Breast epithelium (tissue), 4 donors: ENCODE data around the gene CENPP. TPM values are rescaled to one million over a fixed set of nuclear protein-coding genes. Genes with fewer than 3 reads are reported as not detected.

Source experiments
- DNase-seq, 2 donors: peaks; one replicate each; pipeline ENCODE4 v3.0.0-alpha.2; 2019; ENCODE audit warnings: low spot score in 2 of 2
- H3K27ac ChIP-seq, 2 donors: fragments of 200-600 bp; sonication (generic) in 1 of 2; one replicate each; pipeline ENCODE4 v1.5.1; 2016 to 2019; ENCODE audit warnings: mild to moderate bottlenecking in 1 of 2
- H3K27me3 ChIP-seq, 2 donors: fragments of 200-600 bp; sonication (generic) in 1 of 2; one replicate each; pipeline versions ENCODE4 v1.5.1 to v1.6.0; 2017 to 2019; ENCODE audit warnings: control low read depth in 1 of 2, mild to moderate bottlenecking in 1 of 2
- H3K36me3 ChIP-seq: fragments of 200-600 bp; one replicate; pipeline ENCODE4 v1.5.1; 2019
- H3K4me1 ChIP-seq, 2 donors: fragments of 200-600 bp; sonication (generic); one replicate each; pipeline ENCODE4 v1.5.1; 2016 to 2019; ENCODE audit warnings: control low read depth in 1 of 2
- H3K4me3 ChIP-seq, 3 donors: fragments of 200-600 bp; sonication (generic); 1 replicate in 2 of 3; 2 replicates in 1 of 3; pipeline ENCODE4 v1.5.1; 2016 to 2019; ENCODE audit warnings: mild to moderate bottlenecking in 3 of 3, moderate library complexity in 2 of 3
- H3K9me3 ChIP-seq, 2 donors: fragments of 200-600 bp; sonication (generic) in 1 of 2; one replicate each; pipeline ENCODE4 v1.5.1; 2016 to 2019; ENCODE audit warnings: control low read depth in 1 of 2
- CTCF ChIP-seq, 3 donors: fragments of 450-650 bp; IDR thresholded peaks; one replicate each; pipeline ENCODE4 v1.5.1; 2016 to 2017; ENCODE audit warnings: antibody characterized with exemption in 3 of 3, mild to moderate bottlenecking in 3 of 3, moderate library complexity in 3 of 3
- POLR2A ChIP-seq: fragments of 450-650 bp; IDR thresholded peaks from one replicate; pipeline ENCODE4 v1.6.1; 2016; ENCODE audit warnings: antibody characterized with exemption, mild to moderate bottlenecking, moderate library complexity
- POLR2AphosphoS5 ChIP-seq, 3 donors: sonication (generic); formaldehyde crosslinking; IDR thresholded peaks; one replicate each; pipeline ENCODE4 v1.6.1; 2017; ENCODE audit warnings: antibody characterized with exemption in 3 of 3
- intact Hi-C: fragments of 100-400 bp; cut with DNase I; formaldehyde crosslinking; loops from one replicate; pipeline ENCODE4 v1.15.1; 2023; ENCODE audit warnings: low total_unique reads
- total RNA-seq, 3 donors: library from RNA; depleted of rRNA; stranded (reverse); fragments of >200 nt; gene quantifications; one replicate each; pipeline ENCODE4 v1.1.0, GENCODE V29; 2016

CENPP gene
- total RNA-seq, 3 donors from 2014 or later = 3.9 to 6.1 (median 4.5) TPM

- Histone ChIP-seq H3K27me3 (no peaks in the 10 kb centered on the region), H3K4me1 (peaks cover 0 to 4% of the 10 kb centered on the region in 2 donors), H3K4me3 (no peak overlapping the region), H3K9me3 (no peaks in the 10 kb centered on the region), H3K27ac (peak overlapping the region; percentile 5 to 54), H3K36me3 (no peaks in the 10 kb centered on the region)
- no peak for TF ChIP-seq POLR2A
- TF ChIP-seq POLR2AphosphoS5 (IDR thresholded peaks at IDR 0.05) = peak in 1 of 3 donors; percentile 37
- TF ChIP-seq CTCF (IDR thresholded peaks at IDR 0.05) = no peak
- no peak for DNase-seq
- intact Hi-C loops = no loop called here
Observed at GRCh38 chr9:92506184-92506857, 180.6 kb downstream of the CENPP start.

GRCh38 chr9:92507005-92507404, 181.3 kb downstream of the CENPP start:
- Histone ChIP-seq H3K9me3 (no peaks in the 10 kb centered on the region), H3K36me3 (no peaks in the 10 kb centered on the region), H3K27ac (peak overlapping the region in 1 of 2 donors; percentile 81), H3K4me1 (peaks cover 0 to 4% of the 10 kb centered on the region in 2 donors), H3K4me3 (no peak overlapping the region), H3K27me3 (no peaks in the 10 kb centered on the region)
- DNase-seq = no peak
- TF ChIP-seq CTCF (IDR thresholded peaks at IDR 0.05) (no peak), POLR2AphosphoS5 (IDR thresholded peaks at IDR 0.05) (no peak), POLR2A (no peak)
- intact Hi-C loops = no loop called here

GRCh38 chr9:92507496-92507895, 181.7 kb downstream of the CENPP start:
- intact Hi-C loops = no loop called here
- Histone ChIP-seq H3K27me3 (no peaks in the 10 kb centered on the region), H3K36me3 (no peaks in the 10 kb centered on the region), H3K4me3 (no peak overlapping the region), H3K9me3 (no peaks in the 10 kb centered on the region), H3K27ac (peak overlapping the region in 1 of 2 donors; percentile 81), H3K4me1 (peaks cover 0 to 4% of the 10 kb centered on the region in 2 donors)
- TF ChIP-seq POLR2A (no peak), CTCF (IDR thresholded peaks at IDR 0.05) (no peak), POLR2AphosphoS5 (IDR thresholded peaks at IDR 0.05) (no peak)
- DNase-seq = no peak

GRCh38 chr9:92508018-92508820, 182.5 kb downstream of the CENPP start:
- Histone ChIP-seq H3K4me1 (peaks cover 0 to 4% of the 10 kb centered on the region in 2 donors), H3K9me3 (no peaks in the 10 kb centered on the region), H3K36me3 (no peaks in the 10 kb centered on the region), H3K4me3 (no peak overlapping the region), H3K27ac (peak overlapping the region in 1 of 2 donors; percentile 81), H3K27me3 (no peaks in the 10 kb centered on the region)
- DNase-seq = no peak
- no peak for TF ChIP-seq POLR2A
- intact Hi-C loops = no loop called here

- Histone ChIP-seq H3K4me3 (no peak overlapping the region), H3K9me3 (no peaks in the 10 kb centered on the region), H3K27me3 (no peaks in the 10 kb centered on the region), H3K27ac (no peak overlapping the region), H3K36me3 (no peaks in the 10 kb centered on the region), H3K4me1 (peaks cover 0 to 4% of the 10 kb centered on the region in 2 donors)
- intact Hi-C loops = no loop called here
- TF ChIP-seq POLR2AphosphoS5 (IDR thresholded peaks at IDR 0.05) (no peak), POLR2A (no peak), CTCF (IDR thresholded peaks at IDR 0.05) (no peak)
- DNase-seq = no peak
Observed at GRCh38 chr9:92509050-92509449, 183.3 kb downstream of the CENPP start.
